Astrocyte (in vitro differentiated cells and primary cell): ENCODE measurements around the gene CD46.

Source experiments
- EZH2 ChIP-seq: IDR thresholded peaks from 2 replicates; pipeline ENCODE4 v1.6.1; 2012; ENCODE audit warnings: mild to moderate bottlenecking, low read length, inconsistent platforms; ENCODE audit not compliant: insufficient read depth
- TF ChIP-seq, protein P1 (sequence below): IDR thresholded peaks from 2 replicates; pipeline ENCODE4 v1.5.1; 2011; ENCODE audit warnings: low read depth, mild to moderate bottlenecking, inconsistent platforms, low read length, moderate library complexity; ENCODE audit not compliant: insufficient read depth

- TF ChIP-seq EZH2 = no peak
- TF ChIP-seq, protein P1, sequence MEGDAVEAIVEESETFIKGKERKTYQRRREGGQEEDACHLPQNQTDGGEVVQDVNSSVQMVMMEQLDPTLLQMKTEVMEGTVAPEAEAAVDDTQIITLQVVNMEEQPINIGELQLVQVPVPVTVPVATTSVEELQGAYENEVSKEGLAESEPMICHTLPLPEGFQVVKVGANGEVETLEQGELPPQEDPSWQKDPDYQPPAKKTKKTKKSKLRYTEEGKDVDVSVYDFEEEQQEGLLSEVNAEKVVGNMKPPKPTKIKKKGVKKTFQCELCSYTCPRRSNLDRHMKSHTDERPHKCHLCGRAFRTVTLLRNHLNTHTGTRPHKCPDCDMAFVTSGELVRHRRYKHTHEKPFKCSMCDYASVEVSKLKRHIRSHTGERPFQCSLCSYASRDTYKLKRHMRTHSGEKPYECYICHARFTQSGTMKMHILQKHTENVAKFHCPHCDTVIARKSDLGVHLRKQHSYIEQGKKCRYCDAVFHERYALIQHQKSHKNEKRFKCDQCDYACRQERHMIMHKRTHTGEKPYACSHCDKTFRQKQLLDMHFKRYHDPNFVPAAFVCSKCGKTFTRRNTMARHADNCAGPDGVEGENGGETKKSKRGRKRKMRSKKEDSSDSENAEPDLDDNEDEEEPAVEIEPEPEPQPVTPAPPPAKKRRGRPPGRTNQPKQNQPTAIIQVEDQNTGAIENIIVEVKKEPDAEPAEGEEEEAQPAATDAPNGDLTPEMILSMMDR = no peak
These were observed 32.6 kb upstream of the CD46 start for GRCh38 chr1:207719234-207719633.
